Measurements from ENCODE around the gene VGLL4.
"Not testable (repeated sequence)": the region's sequence is repeated elsewhere in the genome, so short reads cannot be mapped to it uniquely, and the experiment has no call there.

Gene VGLL4

DNA sequence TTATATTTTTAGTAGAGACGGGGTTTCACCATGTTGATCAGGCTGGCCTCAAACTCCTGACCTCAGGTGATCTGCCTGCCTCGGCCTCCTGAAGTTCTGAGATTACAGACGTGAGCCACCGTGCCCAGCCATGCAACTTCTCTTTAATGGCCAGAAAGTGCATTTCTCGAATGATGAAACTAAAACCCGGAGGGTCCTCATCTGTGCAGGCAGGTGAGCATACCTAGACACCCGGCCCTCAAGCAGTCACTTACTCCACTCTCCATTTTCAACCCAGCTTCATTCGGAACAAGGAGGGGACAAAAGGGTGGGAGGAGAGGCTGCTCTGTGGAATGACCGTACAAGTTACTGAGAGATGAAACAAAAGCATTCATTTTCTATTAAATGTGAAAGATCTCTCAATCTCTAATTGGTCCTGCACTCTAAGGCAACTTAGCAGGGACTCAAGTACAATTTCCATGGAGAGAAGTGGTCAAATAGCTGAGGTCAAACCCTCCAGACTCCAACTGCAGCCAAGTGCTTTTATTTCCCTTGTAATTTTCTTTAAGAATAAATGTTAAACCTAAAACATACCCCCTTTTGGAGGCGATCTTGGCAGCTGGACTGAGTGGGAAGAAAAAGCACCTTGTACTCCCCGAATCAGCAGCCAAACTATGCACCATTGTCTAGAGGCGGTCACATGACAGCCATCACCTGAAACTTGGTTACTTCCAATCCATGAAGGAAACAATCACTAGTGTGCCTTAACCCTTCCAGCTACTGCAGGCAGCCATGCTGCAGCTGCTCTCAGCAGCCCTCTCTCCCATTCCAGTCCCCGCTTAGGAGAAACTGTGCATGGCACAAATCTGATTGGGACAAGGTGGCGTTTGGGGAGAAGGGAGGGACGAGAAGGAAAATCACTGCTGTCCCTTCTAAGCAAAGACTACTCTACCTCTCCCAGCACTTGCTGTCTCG is 62.2 kb downstream of the VGLL4 start:
- no peaks in the 10 kb centered on the region for H3K27me3 ChIP-seq (ENCODE audit: control insufficient read depth, insufficient read depth, low read length)
- peak overlapping the region; percentile 59 for H3K4me3 ChIP-seq (ENCODE audit: low read length)
- H3K36me3 ChIP-seq (ENCODE audit: control insufficient read depth, insufficient read depth, low read length): no peaks in the 10 kb centered on the region
- peak overlapping the region; percentile 75 for H3K27ac ChIP-seq (ENCODE audit: low read depth, low read length)
- H3K4me1 ChIP-seq (ENCODE audit: control insufficient read depth, insufficient read depth, low read length): peaks cover 20% of the 10 kb centered on the region
- H3K9ac ChIP-seq (ENCODE audit: low read length): peak overlapping the region; percentile 49

GRCh38 chr3:11580645-11581044 is 63.1 kb downstream of the VGLL4 start:
- no peak overlapping the region for H3K9ac ChIP-seq (ENCODE audit: low read length)
- peaks cover 20% of the 10 kb centered on the region for H3K4me1 ChIP-seq (ENCODE audit: control insufficient read depth, insufficient read depth, low read length)
- no peaks in the 10 kb centered on the region for H3K36me3 ChIP-seq (ENCODE audit: control insufficient read depth, insufficient read depth, low read length)
- H3K27ac ChIP-seq (ENCODE audit: low read depth, low read length): no peak overlapping the region
- H3K27me3 ChIP-seq (ENCODE audit: control insufficient read depth, insufficient read depth, low read length): no peaks in the 10 kb centered on the region
- no peak overlapping the region for H3K4me3 ChIP-seq (ENCODE audit: low read length)

DNA sequence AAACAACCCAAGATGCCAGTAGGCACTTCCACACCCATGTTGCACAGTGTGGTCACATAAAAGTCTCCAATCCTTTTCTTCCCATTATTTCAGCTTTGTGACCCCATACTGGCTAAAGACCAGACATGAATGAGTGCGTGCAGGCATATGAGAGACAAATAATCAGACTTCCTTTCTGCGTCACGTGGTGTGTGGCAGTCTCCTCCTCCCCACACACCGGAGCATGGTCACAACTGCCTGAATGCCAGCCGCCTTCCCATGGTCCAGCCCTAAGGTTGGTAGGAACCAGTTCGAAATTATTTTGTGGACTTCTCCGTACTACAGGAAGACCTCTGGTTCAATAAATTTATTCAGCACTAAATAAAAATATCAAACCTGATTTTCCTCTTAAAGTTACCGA is 65.5 kb downstream of the VGLL4 start:
- no peak overlapping the region for H3K27ac ChIP-seq (ENCODE audit: low read depth, low read length)
- peaks cover 4% of the 10 kb centered on the region for H3K36me3 ChIP-seq (ENCODE audit: control insufficient read depth, insufficient read depth, low read length)
- H3K4me1 ChIP-seq (ENCODE audit: control insufficient read depth, insufficient read depth, low read length): peaks cover 14% of the 10 kb centered on the region
- no peak overlapping the region for H3K4me3 ChIP-seq (ENCODE audit: low read length)
- H3K9ac ChIP-seq (ENCODE audit: low read length): no peak overlapping the region
- H3K27me3 ChIP-seq (ENCODE audit: control insufficient read depth, insufficient read depth, low read length): no peaks in the 10 kb centered on the region

DNA sequence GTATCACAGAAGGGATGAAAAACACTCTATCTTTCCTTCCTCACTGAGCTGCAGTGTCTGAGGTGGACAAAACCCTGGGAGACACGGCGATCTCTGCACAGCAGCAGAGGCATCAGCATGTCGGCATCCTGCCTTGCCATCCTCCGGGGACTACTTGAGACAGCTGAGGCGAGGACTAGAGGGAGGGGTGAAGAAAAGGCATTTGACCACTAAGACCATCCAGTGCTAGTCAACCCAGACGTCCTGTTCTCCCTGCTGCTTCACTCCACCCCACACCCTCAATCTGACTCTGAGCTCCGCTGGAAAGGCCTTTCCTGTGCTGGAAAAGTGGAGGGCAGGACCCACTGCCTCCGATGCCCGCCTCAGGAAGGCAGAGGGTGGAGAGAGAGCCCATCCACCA is 67.3 kb downstream of the VGLL4 start:
- Histone ChIP-seq H3K36me3 (ENCODE audit: control insufficient read depth, insufficient read depth, low read length) (peaks cover 4% of the 10 kb centered on the region), H3K27me3 (ENCODE audit: control insufficient read depth, insufficient read depth, low read length) (no peaks in the 10 kb centered on the region), H3K4me3 (ENCODE audit: low read length) (no peak overlapping the region), H3K27ac (ENCODE audit: low read depth, low read length) (no peak overlapping the region), H3K4me1 (ENCODE audit: control insufficient read depth, insufficient read depth, low read length) (peaks cover 3% of the 10 kb centered on the region), H3K9ac (ENCODE audit: low read length) (no peak overlapping the region)

DNA sequence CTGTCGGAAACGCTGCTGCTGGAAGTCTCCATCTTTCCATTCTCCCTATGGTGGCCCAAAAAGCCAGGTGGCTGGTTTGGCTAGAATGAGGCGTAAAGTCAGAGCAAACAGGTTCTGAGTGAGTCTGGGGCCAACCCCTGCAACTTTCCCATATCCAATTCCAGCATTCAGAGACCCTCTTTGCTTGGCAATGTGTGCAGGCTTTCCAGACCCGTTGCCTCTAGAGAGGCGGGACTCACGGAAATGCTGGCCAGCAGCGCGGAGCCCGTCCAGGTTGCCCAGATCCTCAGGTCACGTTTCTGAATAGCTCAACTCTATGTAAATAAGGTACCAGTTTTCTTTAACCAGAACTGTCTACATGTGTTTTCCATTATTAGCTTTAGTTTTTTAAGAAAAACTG is 68.0 kb downstream of the VGLL4 start:
- Histone ChIP-seq H3K4me3 (ENCODE audit: low read length) (no peak overlapping the region), H3K9ac (ENCODE audit: low read length) (no peak overlapping the region), H3K36me3 (ENCODE audit: control insufficient read depth, insufficient read depth, low read length) (peaks cover 4% of the 10 kb centered on the region), H3K4me1 (ENCODE audit: control insufficient read depth, insufficient read depth, low read length) (no peaks in the 10 kb centered on the region), H3K27me3 (ENCODE audit: control insufficient read depth, insufficient read depth, low read length) (no peaks in the 10 kb centered on the region), H3K27ac (ENCODE audit: low read depth, low read length) (no peak overlapping the region)

DNA sequence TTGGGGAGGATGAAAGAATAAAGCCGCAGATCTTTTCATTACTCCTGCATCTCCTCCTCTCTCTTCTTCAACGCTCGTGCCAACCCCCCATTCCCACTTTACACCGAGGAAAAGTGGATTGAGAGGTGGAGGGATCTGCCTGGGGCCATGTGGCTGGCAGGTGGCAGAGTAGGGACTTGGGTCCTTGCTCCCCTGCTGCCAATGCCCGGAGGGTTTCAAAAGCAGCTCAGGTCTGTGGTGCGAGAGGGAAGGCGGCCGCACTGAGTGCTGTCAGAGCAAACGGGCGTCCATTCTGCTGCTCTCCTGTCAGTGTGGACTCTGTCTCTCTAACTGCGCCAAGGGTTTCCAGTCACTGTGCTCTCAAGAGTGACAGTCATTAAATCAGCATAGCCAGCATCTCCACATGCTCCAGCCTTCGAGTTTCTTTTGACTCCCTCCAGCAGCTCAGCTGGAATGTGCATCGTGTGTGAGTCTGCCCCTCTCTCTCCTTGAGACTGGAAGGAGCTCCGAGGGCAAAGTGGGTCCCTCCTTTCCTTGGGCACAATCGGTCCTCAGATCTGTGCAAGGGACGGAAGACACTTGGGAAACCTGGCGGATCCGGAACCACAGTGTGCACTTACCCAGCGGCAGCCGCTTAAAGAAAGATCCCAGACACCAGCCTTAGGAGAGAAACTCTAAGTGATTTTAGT is 68.6 kb downstream of the VGLL4 start:
- H3K27me3 ChIP-seq (ENCODE audit: control insufficient read depth, insufficient read depth, low read length): no peaks in the 10 kb centered on the region
- H3K9ac ChIP-seq (ENCODE audit: low read length): no peak overlapping the region
- peaks cover 4% of the 10 kb centered on the region for H3K36me3 ChIP-seq (ENCODE audit: control insufficient read depth, insufficient read depth, low read length)
- no peak overlapping the region for H3K27ac ChIP-seq (ENCODE audit: low read depth, low read length)
- H3K4me3 ChIP-seq (ENCODE audit: low read length): no peak overlapping the region
- H3K4me1 ChIP-seq (ENCODE audit: control insufficient read depth, insufficient read depth, low read length): no peaks in the 10 kb centered on the region

DNA sequence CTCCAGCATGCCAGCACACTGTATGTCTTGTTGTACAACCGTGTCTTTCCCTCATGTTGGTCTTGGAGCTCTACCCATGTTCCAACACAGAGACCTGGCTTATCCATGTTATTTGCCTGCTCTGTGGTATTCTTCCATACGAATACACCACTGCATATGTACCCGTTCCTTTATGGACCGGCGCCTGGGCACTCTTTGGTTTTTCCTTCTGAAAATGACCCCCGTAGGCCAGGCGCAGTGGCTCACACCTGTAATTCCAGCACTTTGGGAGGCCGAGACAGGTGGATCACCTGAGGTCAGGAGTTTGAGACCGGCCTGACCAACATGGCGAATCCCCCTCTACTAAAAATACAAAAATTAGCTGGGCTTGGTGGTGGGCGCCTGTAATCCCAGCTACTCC is 71.1 kb downstream of the VGLL4 start:
- H3K27me3 ChIP-seq (ENCODE audit: control insufficient read depth, insufficient read depth, low read length); H3K27ac ChIP-seq (ENCODE audit: low read depth, low read length); H3K36me3 ChIP-seq (ENCODE audit: control insufficient read depth, insufficient read depth, low read length); H3K9ac ChIP-seq (ENCODE audit: low read length); H3K4me3 ChIP-seq (ENCODE audit: low read length): not testable (repeated sequence)
- H3K4me1 ChIP-seq (ENCODE audit: control insufficient read depth, insufficient read depth, low read length): peaks cover 13% of the 10 kb centered on the region

- Histone ChIP-seq H3K9ac (ENCODE audit: low read length) (no peak overlapping the region), H3K27me3 (ENCODE audit: control insufficient read depth, insufficient read depth, low read length) (no peaks in the 10 kb centered on the region), H3K4me3 (ENCODE audit: low read length) (no peak overlapping the region), H3K4me1 (ENCODE audit: control insufficient read depth, insufficient read depth, low read length) (peaks cover 13% of the 10 kb centered on the region), H3K36me3 (ENCODE audit: control insufficient read depth, insufficient read depth, low read length) (peaks cover 10% of the 10 kb centered on the region), H3K27ac (ENCODE audit: low read depth, low read length) (no peak overlapping the region)
Measured at GRCh38 chr3:11570789-11571495, 72.8 kb downstream of the VGLL4 start.

- Histone ChIP-seq H3K36me3 (ENCODE audit: control insufficient read depth, insufficient read depth, low read length) (peaks cover 12% of the 10 kb centered on the region), H3K9ac (ENCODE audit: low read length) (no peak overlapping the region), H3K27ac (ENCODE audit: low read depth, low read length) (no peak overlapping the region), H3K4me3 (ENCODE audit: low read length) (no peak overlapping the region), H3K4me1 (ENCODE audit: control insufficient read depth, insufficient read depth, low read length) (peaks cover 13% of the 10 kb centered on the region), H3K27me3 (ENCODE audit: control insufficient read depth, insufficient read depth, low read length) (no peaks in the 10 kb centered on the region)
Measured at GRCh38 chr3:11570251-11570650, 73.5 kb downstream of the VGLL4 start.

GRCh38 chr3:11569156-11569741 is 74.5 kb downstream of the VGLL4 start:
- Histone ChIP-seq H3K4me1 (ENCODE audit: control insufficient read depth, insufficient read depth, low read length) (peaks cover 13% of the 10 kb centered on the region), H3K9ac (ENCODE audit: low read length) (no peak overlapping the region), H3K4me3 (ENCODE audit: low read length) (no peak overlapping the region), H3K27ac (ENCODE audit: low read depth, low read length) (peak overlapping the region; percentile 85), H3K27me3 (ENCODE audit: control insufficient read depth, insufficient read depth, low read length) (no peaks in the 10 kb centered on the region), H3K36me3 (ENCODE audit: control insufficient read depth, insufficient read depth, low read length) (peaks cover 8% of the 10 kb centered on the region)

- H3K9ac ChIP-seq (ENCODE audit: low read length): no peak overlapping the region
- peaks cover 13% of the 10 kb centered on the region for H3K4me1 ChIP-seq (ENCODE audit: control insufficient read depth, insufficient read depth, low read length)
- H3K4me3 ChIP-seq (ENCODE audit: low read length): peak overlapping the region; percentile 45
- no peaks in the 10 kb centered on the region for H3K27me3 ChIP-seq (ENCODE audit: control insufficient read depth, insufficient read depth, low read length)
- peaks cover 11% of the 10 kb centered on the region for H3K36me3 ChIP-seq (ENCODE audit: control insufficient read depth, insufficient read depth, low read length)
- H3K27ac ChIP-seq (ENCODE audit: low read depth, low read length): peak overlapping the region; percentile 85
Measured at GRCh38 chr3:11568503-11569155, 75.1 kb downstream of the VGLL4 start.
